Skeletal muscle tissue (tissue), 4 donors: ENCODE measurements around the gene TNS3. TPM values are rescaled to one million over a fixed set of nuclear protein-coding genes. Genes with fewer than 3 reads are reported as not detected.
A peak's percentile ranks its signal among the peaks of the same experiment; 100 is the strongest.

ENCODE experiments used
- H3K27ac ChIP-seq: one replicate; pipeline ENCODE4 v1.7.0; 2013; ENCODE audit warnings: mild to moderate bottlenecking, low read depth, low read length, inconsistent platforms
- H3K27me3 ChIP-seq, 3 donors: one replicate each; pipeline ENCODE4 v1.7.0; 2013; ENCODE audit warnings: low read length in 3 of 3; ENCODE audit not compliant: control insufficient read depth in 3 of 3, insufficient read depth in 3 of 3
- H3K36me3 ChIP-seq, 3 donors: one replicate each; pipeline ENCODE4 v1.7.0; 2013; ENCODE audit warnings: low read length in 3 of 3; ENCODE audit not compliant: control insufficient read depth in 3 of 3, insufficient read depth in 3 of 3
- H3K4me1 ChIP-seq, 3 donors: one replicate each; pipeline ENCODE4 v1.7.0; 2013; ENCODE audit warnings: low read length in 3 of 3, mild to moderate bottlenecking in 3 of 3; ENCODE audit not compliant: control insufficient read depth in 3 of 3, insufficient read depth in 3 of 3
- H3K4me3 ChIP-seq, 3 donors: one replicate each; pipeline ENCODE4 v1.7.0; 2013; ENCODE audit warnings: low read length in 3 of 3
- H3K9ac ChIP-seq, 3 donors: one replicate each; pipeline ENCODE4 v1.7.0; 2013; ENCODE audit warnings: low read length in 3 of 3, mild to moderate bottlenecking in 3 of 3, moderate library complexity in 2 of 3, low read depth in 1 of 3
- H3K9me3 ChIP-seq, 3 donors: one replicate each; pipeline ENCODE4 v1.7.0; 2013; ENCODE audit warnings: low read length in 3 of 3; ENCODE audit not compliant: control insufficient read depth in 3 of 3
- total RNA-seq: library from RNA; depleted of rRNA; stranded (reverse); fragments of >200 nt; gene quantifications from one replicate; pipeline ENCODE4 v1.2.3, GENCODE V29; 2014
- donor health status: Osteomylitis.

TNS3 gene
- total RNA-seq, 1 donor from 2014 or later: 33.4 TPM

DNA sequence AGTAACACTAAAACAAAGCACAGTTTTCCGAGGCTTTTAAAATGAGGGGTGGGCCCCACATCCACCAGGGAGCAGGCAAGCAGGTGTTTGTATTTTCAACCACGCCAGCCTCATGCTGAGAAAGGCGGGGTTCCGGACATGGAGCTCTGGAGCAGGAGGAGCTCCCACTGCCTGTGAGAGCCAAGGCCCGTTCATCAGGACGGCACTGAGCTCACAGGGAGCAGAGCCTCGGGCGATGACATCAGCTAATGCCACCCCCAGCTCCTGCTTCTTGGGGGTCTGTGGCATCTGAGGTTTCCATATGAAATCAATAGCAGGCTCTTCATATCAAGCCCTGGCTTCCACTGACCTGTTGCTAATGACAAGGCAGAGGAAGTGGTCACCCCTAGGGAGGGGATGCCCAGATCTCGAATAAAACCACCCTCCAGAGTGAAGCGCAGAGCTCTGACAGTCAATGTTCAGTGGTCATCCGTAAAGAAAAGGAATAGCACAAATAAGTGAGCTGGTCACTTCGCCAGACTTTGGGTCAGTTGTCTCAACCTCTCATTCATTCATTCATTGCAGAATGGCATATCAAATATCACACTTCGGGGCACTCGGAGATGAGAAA, 89.1 kb downstream of the TNS3 start:
- H3K36me3 ChIP-seq: no peaks in the 10 kb centered on the region
- H3K4me1 ChIP-seq: peaks cover 30 to 42% (median 40%) of the 10 kb centered on the region in 3 donors
- no peaks in the 10 kb centered on the region for H3K9me3 ChIP-seq
- no peak overlapping the region for H3K9ac ChIP-seq
- no peaks in the 10 kb centered on the region for H3K27me3 ChIP-seq
- H3K27ac ChIP-seq: no peak overlapping the region
- no peak overlapping the region for H3K4me3 ChIP-seq

DNA sequence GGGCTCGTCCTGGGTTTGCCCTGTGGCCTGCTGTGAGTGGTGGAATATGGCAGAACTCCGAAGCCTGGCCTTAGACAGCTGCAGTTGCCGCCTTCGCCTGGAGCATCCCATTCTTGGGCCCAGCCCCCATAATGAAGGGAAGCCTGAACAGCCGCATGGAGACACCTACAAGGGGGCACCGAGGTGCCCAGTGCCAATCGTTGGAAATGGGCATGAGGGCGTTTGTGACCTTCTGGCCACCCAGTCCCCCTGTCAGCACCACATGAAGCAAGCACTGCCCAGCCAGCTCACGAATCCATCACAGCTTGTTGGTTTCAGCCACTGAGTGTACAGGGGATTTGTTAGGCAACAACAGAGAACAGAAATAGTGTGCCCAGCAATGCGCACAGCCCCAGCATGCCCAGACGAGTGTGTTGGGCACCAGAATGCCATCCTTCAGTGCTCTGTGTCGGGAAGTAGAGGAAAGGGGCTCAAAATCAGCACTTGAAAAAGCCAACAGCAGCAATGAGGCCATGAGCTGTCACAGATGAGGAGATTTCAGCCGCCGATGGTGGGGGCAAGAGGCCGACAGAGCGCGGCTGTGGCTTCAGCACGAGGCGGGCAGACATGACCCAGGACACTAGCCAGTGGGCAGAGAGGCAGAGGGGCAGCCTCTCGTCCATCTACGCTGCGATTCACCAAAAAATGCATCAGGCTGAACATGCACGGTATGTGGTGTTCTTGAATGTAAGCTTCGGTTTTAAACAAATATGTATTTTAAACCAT, 91.2 kb downstream of the TNS3 start:
- Histone ChIP-seq H3K4me1 (peaks cover 14 to 28% (median 25%) of the 10 kb centered on the region in 3 donors), H3K4me3 (no peak overlapping the region)

DNA sequence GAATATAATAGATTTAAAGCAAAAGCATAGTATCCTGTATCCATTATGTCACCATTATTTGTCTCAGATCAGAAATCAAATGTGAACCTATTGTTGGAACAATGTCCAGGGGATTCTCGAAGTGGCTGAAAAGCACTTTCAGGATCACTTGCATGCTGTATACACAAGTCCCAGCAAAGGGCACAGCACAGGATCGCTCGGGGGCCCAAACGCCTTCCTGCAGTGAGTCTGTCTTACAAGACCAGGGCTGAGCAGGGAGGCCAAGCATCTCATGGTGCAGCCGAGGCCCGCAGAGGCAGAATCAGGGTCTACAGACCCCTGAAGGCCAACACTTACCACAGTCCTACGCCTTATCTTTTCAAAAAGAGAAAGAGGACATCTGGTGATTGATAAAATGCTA, 92.3 kb downstream of the TNS3 start:
- no peaks in the 10 kb centered on the region for H3K36me3 ChIP-seq
- H3K27ac ChIP-seq: peak overlapping the region; percentile 36
- H3K9ac ChIP-seq: no peak overlapping the region
- no peaks in the 10 kb centered on the region for H3K9me3 ChIP-seq
- H3K27me3 ChIP-seq: no peaks in the 10 kb centered on the region
- peaks cover 24 to 32% (median 31%) of the 10 kb centered on the region in 3 donors for H3K4me1 ChIP-seq
- no peak overlapping the region for H3K4me3 ChIP-seq

More for the DNA sequence above, 91.2 kb downstream of the TNS3 start:
- no peaks in the 10 kb centered on the region for H3K36me3 ChIP-seq
- no peak overlapping the region for H3K9ac ChIP-seq
- no peaks in the 10 kb centered on the region for H3K27me3 ChIP-seq
- H3K9me3 ChIP-seq: no peaks in the 10 kb centered on the region
- H3K27ac ChIP-seq: no peak overlapping the region

DNA sequence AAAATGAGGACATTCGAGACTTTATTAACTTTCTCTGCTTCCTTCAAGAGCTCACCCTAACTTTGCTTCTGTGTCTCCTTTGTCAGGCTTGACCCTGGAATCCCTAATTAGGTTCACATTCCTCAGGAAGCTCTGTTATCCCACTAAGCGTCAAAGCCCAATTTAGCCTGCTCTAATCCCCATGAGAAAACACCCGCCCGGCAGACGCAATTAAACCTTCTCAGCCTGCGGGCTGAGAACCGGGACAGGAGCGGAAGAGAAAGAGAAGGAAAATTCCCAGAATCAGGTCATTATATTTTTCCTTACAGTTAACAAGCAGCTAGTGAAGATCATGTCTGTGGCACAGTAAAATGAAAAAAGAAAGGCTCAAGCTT, 93.0 kb downstream of the TNS3 start:
- H3K4me3 ChIP-seq: no peak overlapping the region
- H3K27me3 ChIP-seq: no peaks in the 10 kb centered on the region
- peak overlapping the region; percentile 36 for H3K27ac ChIP-seq
- H3K36me3 ChIP-seq: no peaks in the 10 kb centered on the region
- peak overlapping the region in 2 of 3 donors; percentile 10 to 58 for H3K9ac ChIP-seq
- no peaks in the 10 kb centered on the region for H3K9me3 ChIP-seq
- H3K4me1 ChIP-seq: peaks cover 29 to 36% (median 35%) of the 10 kb centered on the region in 3 donors

DNA sequence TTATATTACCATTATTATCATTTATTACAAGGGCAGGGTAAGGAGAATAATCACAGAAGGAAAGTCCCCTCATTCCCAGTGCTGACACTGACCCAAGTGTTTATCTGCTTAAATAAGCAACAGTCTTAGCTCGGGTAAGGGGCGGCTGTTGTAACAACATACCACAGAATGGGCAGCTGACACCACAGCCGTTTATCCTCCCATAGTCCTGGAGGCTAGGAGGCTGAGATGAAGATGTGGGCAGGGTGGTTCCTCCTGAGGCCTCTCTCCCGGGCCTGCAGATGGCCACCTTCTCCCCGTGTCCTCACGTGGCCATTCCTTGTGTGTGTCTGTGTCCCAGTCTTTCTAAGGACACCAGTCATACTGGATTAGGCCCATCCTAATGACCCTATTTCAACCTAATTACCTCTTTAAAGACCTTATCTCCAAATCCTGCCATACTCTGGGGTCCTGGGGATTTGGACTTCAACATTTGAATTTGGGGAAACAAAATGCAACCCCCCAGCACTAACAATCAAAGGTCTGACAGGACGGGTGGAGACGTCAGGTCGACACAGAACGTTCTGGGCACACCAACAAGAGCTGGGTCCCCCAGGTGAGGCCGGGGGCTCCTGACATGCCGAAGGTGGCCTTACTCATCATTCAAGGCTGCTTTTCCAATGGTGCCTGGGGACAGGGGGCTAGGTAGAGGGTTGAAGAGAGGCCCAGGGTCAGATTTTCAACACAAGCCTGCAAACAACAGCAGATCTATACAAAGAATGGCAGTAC, 93.5 kb downstream of the TNS3 start:
- Histone ChIP-seq H3K36me3 (no peaks in the 10 kb centered on the region), H3K27ac (peak overlapping the region; percentile 36), H3K9ac (peak overlapping the region in 1 of 3 donors; percentile 58), H3K4me3 (no peak overlapping the region), H3K9me3 (no peaks in the 10 kb centered on the region), H3K27me3 (no peaks in the 10 kb centered on the region), H3K4me1 (peaks cover 29 to 36% (median 33%) of the 10 kb centered on the region in 3 donors)

- H3K9ac ChIP-seq: peak overlapping the region in 1 of 3 donors; percentile 73
- peaks cover 45 to 52% (median 51%) of the 10 kb centered on the region in 3 donors for H3K4me1 ChIP-seq
- H3K9me3 ChIP-seq: no peaks in the 10 kb centered on the region
- no peaks in the 10 kb centered on the region for H3K36me3 ChIP-seq
- no peaks in the 10 kb centered on the region for H3K27me3 ChIP-seq
- H3K4me3 ChIP-seq: no peak overlapping the region
- H3K27ac ChIP-seq: peak overlapping the region; percentile 29
Measured at GRCh38 chr7:47485640-47486435, 96.1 kb downstream of the TNS3 start.

GRCh38 chr7:47484923-47485639, 96.8 kb downstream of the TNS3 start:
- Histone ChIP-seq H3K9me3 (no peaks in the 10 kb centered on the region), H3K4me1 (peaks cover 49 to 57% (median 51%) of the 10 kb centered on the region in 3 donors), H3K36me3 (no peaks in the 10 kb centered on the region), H3K4me3 (peak overlapping the region in 2 of 3 donors; percentile 15 to 45), H3K27ac (peak overlapping the region; percentile 29), H3K9ac (peak overlapping the region in 2 of 3 donors; percentile 40 to 73), H3K27me3 (no peaks in the 10 kb centered on the region)

DNA sequence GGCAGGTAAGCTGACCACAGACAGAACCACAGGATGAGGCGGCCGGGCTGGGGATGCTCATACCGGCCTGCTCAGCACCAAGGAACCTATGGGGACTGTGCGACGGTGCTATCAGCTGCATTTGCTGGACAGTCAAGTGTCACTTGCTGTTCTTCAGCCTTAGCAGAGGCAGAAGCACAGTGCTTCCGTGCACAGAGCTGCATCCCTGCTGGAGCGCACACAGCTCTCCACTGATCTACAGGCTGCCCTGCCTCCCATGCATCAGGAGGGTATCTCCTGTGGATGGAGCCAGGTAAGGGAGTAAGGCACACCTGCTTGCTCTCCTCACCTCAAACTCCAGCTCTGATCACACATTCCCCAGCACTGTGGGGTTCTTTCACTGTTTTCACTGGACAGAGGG, 97.5 kb downstream of the TNS3 start:
- H3K9me3 ChIP-seq: no peaks in the 10 kb centered on the region
- no peaks in the 10 kb centered on the region for H3K27me3 ChIP-seq
- peak overlapping the region in 1 of 3 donors; percentile 29 for H3K4me3 ChIP-seq
- peak overlapping the region in 1 of 3 donors; percentile 73 for H3K9ac ChIP-seq
- peaks cover 48 to 57% (median 50%) of the 10 kb centered on the region in 3 donors for H3K4me1 ChIP-seq
- no peak overlapping the region for H3K27ac ChIP-seq
- no peaks in the 10 kb centered on the region for H3K36me3 ChIP-seq
